HEK293T (cell line): ENCODE data around the gene ANK3.

Source experiments
- CTBP1 ChIP-seq: fragments of 450-650 bp; IDR thresholded peaks from 2 replicates; pipeline ENCODE4 v1.6.1; 2016; ENCODE audit warnings: borderline replicate concordance
- FOXK2 ChIP-seq: fragments of 450-650 bp; IDR thresholded peaks from 2 replicates; pipeline ENCODE4 v1.6.1; 2016; ENCODE audit warnings: mild to moderate bottlenecking

DNA sequence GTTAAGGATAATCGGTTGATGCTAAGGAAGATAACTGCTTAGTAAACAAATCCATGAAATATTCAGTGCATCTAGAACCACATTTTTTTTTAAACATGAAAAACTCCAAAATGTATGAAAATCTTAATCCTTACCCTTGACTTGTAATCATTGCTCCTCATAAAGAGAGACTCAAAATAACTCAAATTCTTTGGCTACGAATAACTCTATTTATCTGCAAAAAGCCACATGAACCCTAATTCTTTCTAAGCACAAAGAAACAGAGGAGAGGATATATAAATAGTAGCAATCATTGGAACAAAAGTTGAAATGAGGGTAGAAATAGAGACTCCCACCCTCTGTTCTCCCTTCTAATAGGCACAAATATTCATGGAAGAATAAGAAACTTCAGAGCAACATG is 40.2 kb downstream of the ANK3 start:
- TF ChIP-seq FOXK2 (no peak), CTBP1 (no peak)
